Stimulated activated CD4-positive, alpha-beta T cell treated with anti-CD3 and anti-CD28 coated beads, Interleukin-4, amount 100 ng/mL, for 24 hours (primary cell): Measurements from ENCODE around the gene PSMB9.
"Not testable (repeated sequence)": the region's sequence is repeated elsewhere in the genome, so short reads cannot be mapped to it uniquely, and the experiment has no call there.

Experiments
- DNase-seq: peaks from one replicate; pipeline ENCODE4 v3.0.0-alpha.2; 2020

The PSMB9 gene

DNA sequence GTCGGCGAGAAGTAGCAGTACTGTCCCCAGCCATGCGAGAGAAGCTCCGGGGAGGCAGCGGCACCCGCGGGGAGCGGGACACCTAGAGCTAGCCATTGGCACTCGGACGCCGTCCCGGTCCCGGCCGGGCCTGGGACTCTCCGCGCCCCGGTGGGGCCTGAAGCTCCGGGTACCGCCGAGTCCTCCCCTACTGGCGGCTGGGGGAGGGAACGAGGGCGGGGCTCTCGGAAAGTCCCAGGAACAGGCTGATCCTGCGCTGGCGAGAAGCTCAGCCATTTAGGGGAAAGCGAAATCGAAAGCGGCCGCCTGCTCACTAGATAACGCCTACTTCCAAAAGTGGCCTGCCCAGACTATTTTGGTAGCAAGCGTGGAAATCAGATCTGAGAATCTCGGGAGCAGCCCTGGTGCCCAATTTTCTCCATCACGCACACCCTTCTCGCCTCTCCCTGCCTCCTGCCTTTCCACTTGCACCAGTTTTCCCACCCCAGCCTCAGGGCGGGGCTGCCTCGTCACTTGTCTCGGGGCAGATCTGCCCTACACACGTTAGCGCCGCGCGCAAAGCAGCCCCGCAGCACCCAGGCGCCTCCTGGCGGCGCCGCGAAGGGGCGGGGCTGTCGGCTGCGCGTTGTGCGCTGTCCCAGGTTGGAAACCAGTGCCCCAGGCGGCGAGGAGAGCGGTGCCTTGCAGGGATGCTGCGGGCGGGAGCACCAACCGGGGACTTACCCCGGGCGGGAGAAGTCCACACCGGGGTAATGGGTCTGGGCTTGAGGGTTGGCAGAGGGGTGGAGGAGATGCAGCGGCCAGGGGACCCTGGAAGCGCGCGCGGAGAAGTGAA is at the start of gene PSMB9, which contains the start of gene TAP1:
PSMB9 (plus strand) TSS at position 652 of the 835 bp plus-strand sequence; CDS start at position 690, 38 bp downstream.
TAP1 (minus strand) TSS at position 164 of the 835 bp plus-strand sequence; CDS start at position 96, 68 bp downstream.
- DNase-seq, result peak; percentile 97

DNA sequence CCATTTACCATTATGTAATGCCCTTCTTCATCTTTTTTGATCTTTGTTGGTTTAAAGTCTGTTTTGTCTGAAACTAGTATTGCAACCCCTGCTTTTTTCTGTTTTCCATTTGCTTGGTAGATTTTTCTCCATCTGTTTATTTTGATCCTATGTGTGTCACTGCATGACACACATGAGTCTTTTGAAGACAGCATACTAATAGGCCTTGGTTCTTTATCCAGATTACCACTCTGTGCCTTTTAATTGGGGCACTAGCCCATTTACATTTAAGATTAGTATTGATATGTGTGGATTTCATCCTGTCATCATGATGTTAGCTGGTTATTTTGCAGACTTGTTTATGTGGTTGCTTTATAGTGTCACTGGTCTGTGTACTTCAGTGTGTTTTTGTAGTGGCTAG is 48.6 kb upstream of the PSMB9 start:
- not testable (repeated sequence) for DNase-seq

DNA sequence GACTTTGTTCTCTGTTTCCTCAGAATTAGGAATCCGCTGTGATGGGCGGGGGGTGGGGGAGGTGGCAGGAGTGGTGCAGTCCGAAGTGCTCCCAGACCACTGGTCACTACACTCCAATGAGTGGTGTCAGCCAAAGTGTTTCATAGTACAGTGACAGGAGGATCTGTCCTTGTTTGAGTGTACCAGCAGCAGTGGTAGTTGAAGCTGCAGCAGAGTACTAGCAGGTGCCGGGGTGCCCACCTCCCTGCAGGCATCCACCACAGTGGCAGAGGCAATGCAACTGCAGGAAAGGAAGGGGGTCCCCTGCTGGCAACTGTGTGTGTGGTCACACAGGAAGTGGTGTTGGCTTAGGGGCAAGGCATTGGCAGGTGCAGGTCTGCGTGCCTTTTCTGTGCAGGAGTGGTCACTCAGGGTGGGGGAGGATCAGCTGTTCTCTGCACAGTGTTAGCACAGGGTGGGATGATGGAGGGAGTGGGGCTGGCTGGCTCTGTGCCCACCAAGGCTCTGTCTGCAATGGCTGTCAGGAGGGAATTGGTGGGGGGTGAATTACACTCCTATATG is 46.9 kb upstream of the PSMB9 start:
- DNase-seq, result no peak

DNA sequence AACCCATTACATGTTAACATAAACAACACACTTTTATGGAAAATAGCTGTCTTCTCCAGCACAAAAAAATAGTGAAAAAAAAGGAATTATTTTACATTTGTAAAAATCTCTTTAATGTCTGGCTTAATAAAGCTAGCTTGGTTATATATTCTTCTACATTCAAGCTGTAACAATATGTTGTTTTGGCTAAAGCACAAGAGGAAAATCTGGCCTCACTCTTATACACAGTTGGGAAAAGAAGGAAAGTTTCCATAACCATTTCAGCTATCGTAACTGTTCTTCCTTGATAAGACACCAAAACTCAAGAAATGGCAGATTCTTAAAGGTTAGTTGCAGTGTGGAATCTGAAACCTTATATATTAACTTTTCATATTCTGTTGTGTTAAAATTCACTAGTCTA is 44.8 kb upstream of the PSMB9 start:
- DNase-seq, result no peak

DNA sequence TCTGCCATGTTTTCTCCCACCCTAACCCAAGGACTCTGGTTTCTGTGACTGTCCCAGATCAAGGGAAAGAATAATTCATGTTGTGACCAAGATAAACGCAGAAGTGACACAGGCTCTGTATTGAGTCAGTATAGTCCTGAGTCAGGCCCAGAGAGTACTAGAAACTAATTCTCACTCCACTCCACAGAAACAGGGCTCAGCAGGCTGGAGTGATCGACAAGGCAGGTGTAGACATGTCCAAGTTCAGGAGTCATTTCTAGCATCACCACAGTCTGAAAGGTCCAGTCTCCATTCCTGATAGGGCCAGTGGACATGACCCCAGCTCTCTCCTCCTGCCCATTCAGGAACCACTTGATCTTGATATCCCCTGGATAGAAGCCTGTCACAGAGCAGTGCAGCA is 39.8 kb upstream of the PSMB9 start:
- DNase-seq, result no peak

DNA sequence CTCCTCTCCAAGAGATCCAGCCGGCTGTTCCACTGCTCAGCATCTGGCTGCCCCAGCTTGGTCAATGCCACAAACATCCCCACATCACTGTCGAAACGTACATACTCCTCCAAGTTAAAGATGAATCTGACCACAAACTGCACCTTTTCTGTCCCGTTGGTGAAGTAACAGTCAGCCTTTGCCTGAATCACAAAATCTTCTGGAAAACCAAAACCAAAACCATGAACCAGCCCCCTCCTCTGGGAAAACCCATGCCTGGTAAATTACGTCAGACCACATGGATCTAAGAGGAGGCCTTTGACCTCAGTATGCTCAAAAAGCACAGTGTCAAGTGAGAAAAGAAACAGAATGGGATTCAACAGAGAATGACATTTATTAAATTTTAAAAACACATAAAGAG is 38.9 kb upstream of the PSMB9 start:
- DNase-seq, result no peak

DNA sequence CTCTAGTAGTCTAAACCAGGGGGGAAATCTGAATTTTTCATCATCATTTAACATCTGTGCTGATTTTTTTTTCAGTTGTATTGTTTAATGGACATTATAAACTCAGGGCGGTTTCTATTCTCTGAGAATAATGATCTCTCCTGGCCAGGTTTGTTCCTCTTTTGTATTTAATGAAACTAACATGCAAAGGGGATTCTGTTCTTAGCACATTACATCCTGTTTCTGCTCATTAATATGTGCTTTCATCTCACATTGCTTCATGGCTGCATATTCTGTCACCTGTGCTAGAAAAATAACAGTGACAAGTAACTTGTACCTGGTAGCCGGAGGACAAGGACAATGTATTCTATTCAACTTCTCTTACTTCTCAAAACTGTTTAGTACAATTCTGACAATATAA is 38.0 kb upstream of the PSMB9 start:
- DNase-seq, result no peak

DNA sequence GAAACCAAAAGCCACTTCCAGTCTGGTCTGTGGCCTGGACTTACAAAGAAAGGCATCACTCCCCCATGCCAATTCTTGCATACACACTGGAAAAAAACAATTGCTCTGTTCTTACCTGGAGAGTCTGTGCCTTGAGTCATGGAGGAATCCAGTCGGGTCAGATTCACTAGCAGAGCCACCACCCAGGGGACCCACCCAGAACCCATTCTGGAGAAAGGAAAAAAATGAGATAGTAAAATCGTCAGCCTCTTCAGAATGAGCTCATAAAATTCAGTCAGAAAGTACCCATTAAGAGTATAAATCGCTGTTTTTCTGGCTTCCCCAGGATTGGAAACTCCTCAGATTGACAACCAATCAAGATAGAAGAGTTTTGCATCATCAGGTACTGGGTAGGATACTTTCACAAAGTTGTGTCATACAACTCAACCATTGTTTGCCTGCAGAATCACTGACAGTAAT is 37.2 kb upstream of the PSMB9 start, which contains the start of gene HLA-DOB:
HLA-DOB (minus strand) TSS at position 257 of the 459 bp plus-strand sequence; CDS start at position 206, 51 bp downstream.
- no peak for DNase-seq

DNA sequence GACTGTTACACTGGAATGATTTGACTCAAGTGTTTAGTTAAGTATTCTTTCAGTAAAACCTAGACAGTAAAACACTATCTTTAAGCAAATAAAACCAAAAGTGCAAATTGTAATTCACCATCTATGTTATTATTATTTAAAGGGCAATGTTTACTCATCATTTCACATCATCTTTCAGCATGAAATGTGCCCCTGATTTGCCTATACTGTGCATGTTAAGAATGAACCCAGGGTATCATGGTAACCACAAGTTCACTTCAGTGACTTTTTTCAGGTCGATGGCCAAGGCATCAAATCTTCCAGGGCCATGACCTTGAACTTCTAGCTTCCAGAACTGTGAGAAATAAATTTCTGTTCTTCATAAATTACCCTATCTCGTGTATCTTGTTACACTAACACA is 35.1 kb upstream of the PSMB9 start:
- no peak for DNase-seq

DNA sequence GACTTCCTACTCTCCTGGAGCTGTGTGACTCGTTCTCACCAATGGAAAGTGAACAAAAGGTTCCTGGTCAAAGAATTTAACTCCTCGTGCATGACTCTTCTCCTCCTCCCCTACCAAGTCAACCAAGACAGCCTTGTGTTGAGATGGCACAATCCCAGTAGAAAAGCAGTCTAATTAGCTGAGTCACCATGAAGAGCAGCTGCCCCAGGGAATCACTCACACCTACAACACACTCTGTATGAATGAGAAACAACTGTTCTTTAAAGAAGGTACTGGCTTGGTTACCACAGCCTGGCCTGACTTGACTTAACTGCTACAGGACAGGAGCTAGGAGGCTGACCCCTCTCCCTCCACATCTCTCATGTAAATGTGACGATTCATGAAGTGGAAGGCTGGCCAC is 34.3 kb upstream of the PSMB9 start:
- DNase-seq, result no peak

DNA sequence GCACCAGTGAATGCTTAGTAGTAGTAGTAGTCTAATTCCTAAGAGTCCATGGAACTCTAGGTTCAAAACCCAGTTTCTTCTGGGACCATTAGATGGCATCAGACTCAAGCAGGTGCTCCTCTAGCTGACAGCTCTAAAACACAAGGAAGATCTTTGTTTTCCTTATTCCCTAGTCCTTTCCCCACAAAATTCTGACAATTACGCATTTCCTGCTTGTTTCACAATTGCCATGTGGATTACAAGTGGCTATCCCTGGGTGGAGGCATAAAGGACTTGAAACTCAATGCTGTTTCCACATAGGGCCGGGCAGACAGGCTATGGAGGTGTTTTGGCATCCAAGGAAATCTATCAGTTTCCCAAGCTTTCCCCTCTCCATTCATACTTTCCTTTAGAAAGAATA is 28.0 kb upstream of the PSMB9 start:
- no peak for DNase-seq

DNA sequence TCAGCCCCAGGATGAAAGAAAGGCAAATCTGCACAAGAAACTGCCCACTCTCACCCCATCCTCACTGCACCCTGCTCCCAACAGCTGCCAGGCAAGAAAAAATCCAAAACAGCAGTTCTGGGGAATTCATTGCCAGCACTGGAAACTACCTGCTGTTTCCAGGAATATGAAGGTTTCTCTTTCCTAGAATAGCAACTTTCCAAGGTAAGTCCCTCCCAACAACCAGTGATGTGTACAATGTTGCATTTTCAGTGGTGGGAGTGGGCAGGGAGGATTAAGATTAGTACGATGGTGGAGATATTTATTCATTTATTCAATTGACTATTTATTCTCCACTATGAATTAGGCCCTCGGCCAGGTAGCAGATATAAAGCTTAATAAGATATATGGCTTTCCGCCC is 27.0 kb upstream of the PSMB9 start:
- DNase-seq, result no peak

DNA sequence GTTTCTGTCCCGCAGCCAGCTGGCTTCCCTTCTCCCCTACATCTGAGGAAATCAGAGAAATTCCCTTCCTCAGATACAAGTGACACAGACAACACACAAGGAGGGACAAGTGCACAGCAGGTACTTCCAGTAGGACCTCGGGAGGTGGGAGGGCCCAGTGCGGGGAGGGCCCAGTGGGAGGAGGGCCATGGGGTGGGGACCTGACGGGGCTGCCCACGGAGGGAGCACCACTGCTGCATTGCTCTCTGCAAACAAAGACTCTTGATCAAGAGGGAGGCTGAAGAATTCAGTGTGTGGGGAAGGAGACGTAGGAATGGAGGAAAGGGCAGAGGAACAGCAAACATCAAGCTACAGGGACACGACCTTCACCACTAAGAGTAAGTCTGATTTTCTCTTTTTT is 24.5 kb upstream of the PSMB9 start:
- DNase-seq, result no peak

DNA sequence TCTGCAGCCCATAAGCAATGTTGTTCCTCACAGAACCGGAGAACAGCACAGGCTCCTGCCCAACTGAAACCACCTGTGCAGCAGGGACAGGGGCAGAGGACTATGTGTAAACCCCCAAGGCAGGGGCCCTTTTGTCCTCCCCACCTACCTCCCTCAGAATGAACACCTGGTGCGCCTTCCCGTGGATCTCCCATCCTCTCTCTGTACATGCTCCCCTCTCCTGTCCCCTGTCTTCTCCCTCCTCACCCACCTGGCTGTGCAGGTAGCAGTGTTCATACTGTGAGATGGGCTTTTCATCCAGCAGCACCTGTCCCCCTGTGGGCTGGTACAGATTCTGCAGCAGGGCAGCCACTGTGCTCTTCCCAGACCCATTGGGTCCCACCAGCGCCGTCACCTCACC is 24.0 kb upstream of the PSMB9 start:
- no peak for DNase-seq

DNA sequence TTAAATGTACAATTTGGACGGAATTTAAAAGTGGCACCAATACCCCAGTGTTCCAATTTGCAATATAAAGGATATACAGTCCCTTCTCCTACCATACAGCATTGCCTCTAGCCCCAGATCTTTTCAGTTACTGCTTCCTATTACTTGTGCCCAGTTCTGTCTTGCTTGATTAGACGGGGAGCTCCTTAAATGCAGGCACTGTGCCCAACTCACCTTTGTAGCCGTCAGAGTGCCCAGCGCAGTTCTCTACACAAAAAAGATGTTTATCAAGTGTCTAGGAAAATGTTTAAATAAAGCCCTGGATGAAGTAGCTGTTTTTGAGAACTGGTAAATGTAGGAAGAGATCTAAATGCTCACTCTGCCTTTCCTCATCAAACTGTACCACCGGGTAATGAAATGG is 23.1 kb upstream of the PSMB9 start:
- DNase-seq, result no peak

DNA sequence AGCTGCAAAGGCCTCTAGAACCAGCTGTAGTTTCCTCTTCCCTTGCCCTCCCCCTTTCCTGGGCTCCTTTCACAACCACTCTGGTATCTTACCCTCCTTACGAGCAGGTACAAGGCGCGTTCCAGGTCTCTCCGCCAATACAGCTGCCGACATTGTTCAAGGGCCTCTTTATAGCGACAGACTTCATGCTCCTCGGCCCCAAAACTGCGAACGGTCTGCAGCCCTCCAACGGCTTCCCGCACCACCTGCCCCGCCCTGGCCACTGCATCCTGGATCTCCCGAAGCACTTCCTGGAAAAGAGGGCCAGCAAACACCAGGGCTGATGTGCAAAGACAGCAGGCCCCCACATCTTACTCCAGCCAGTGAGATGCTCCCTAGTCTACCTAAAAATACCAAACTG is 21.5 kb upstream of the PSMB9 start:
- DNase-seq, result no peak

DNA sequence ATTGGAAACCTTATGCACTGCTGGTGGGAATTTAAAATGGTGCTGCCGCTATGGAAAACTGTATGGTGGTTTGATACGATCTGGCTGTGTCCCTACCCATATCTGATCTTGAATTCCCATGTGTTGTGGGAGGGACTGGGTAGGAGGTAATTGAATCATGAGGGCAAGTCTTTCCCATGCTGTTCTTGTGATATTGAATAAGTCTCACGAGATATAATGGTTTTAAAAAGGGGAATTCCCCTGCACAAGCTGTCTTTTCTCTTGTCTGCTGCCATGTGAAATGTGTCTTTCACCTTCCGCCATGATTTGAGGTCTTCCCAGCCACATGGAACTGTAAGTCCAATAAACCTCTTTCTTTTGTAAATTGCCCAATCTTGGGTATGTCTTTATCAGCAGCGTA is 20.3 kb upstream of the PSMB9 start:
- no peak for DNase-seq

DNA sequence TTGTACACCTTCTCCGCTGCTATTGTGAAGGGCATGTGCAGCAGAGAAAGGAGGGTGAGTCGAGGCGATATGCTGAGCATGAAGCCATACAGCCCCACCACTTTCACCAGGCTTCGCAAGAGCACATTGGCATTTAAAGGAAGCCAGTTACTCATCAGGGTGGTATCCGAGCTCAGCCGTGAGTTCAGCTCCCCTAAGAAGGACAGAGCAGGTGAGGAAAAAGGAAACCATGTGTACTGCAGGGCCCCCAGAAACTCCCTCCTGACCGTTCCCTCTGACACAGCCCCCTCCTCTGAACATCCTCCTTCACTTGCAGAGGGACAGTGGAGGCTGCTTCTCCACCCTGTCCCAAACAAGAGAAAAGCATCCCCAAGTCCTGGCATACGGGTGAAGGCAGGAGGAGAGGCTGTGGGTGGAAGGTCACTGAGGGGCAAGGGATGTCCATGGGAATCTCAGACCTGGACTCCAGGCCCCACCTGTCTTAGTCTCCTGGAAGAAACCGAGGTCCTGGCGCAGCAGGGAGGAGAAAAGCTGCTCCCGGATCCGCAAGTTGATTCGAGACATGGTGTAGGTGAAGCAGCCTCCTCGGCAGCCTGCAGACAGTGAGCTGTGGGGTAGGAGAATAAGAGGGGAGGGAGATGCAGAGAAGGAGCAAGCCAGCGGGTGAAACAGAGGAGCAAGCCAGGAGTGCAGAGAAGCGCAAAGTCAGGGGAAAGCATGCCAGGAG is 18.7 kb upstream of the PSMB9 start:
- no peak for DNase-seq

DNA sequence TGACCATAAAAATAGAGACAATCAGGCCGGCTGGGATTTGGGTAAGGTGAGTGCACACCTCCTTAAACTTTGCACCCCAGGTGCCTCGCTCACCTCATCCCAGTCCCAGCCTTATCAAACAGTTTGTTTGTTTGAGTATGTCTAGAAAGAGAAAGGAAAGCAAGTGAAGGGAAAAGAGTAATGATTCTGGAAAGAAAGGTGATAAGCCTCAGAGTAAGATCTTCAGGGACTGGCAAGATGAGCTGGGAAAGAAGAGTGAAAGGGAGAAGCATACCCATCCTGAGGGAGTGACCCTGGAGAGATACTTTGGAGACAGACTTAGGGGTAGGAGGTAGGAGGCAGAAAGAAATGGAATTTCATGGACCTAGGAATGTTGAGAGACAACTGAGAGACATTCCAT is 17.1 kb upstream of the PSMB9 start:
- DNase-seq, result no peak

DNA sequence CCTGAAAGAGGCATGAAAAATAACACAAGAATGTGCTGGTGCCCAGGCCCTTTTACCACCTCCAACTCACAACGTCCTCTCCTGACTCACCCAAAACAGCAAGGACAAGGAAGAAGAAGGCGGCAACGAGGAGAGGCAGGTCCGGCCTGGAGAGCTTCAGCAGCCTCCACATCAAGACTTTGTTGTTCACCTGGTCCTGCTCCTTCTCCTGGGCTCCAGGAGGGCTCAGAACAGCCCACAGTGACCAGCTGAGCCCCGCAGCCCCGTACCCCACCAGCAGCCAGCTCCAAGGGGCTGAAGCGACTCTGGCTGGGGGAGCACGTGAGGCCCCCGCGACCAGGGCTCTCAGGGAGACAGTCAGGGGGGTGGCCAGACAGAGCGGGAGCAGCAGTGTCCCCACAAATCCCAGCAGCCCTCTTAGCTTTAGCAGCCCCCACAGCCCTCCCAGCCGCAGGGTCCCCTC is 16.3 kb upstream of the PSMB9 start:
- no peak for DNase-seq

DNA sequence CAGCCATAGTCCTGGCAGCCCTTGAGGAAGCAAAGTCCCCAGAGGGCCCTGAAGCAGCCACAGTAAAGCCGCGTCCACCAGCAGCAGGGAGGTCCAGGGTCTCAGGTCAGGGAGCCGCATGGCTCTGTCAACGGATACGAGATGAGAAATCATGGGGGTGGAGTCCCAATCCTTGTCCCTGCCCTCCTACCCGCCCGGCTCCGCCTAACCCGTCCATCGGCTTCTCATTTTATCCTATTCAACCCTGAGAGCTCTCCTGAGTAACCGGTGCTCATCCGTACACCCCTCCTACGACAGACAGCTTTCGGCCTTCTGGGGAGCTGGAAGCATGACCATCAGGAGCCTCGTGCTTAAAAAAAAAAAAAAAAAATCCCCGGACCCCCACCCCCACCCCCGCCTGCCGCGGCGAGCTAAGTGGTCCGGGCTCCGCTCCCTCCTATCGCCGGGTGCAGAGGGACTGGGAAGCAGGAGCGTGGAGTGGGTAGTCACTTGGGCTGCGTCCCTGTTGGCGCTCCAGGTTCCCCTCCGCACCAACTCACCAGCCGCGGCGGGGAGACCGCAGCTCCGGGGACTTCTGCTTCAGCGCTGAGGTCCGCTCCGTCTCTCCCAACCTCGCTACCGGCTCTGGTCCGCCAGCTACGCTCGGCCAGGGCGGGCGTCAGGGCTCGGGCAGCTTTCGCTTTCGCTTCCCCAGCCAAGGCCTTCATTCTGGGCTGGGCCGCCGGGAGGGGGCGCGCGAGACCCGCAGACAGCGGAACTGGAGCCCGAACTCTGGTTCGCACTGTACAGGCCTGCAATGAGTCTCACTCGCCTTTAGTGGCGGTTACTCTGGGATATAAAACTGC is 15.7 kb upstream of the PSMB9 start, which contains the start of gene TAP2:
TAP2 (minus strand) TSS at position 626 of the 845 bp plus-strand sequence; CDS start at position 120, 506 bp downstream.
- DNase-seq, result peak; percentile 98

DNA sequence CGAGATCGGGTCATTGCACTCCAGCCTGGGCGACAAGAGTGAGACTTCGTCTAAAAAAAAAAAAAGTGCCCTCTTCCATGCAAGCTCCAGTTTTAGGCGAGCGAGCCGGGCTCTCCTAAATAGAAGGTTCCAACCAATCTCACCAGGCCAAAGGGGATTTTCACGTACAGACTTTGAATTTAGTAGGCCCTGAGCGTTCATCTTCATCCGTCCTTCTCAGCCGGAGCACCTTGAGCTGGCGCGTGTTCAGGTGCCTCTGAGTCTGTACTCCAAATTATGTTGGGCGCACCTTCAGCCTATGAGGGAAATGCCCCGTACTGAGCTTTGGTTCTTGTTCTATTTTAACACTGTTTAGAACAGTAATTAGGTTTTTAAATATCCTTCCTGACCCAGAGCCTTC is 14.6 kb upstream of the PSMB9 start:
- DNase-seq, result no peak
